Mesendoderm (in vitro differentiated cells): ENCODE measurements around the gene LPIN3.

Source experiments
- DNase-seq: peaks from one replicate; pipeline ENCODE4 v3.0.0; 2013
- H2AK5ac ChIP-seq: 2 replicates; pipeline ENCODE4 v1.6.1; 2013; ENCODE audit warnings: low read length, inconsistent platforms
- H2BK120ac ChIP-seq: 2 replicates; pipeline ENCODE4 v1.6.1; 2013; ENCODE audit warnings: low read depth, mild to moderate bottlenecking, low read length, moderate library complexity, mixed read lengths
- H2BK15ac ChIP-seq: replicated peaks from 2 replicates; pipeline ENCODE4 v1.6.1; 2013; ENCODE audit warnings: low read depth, mild to moderate bottlenecking, moderate library complexity
- H2BK5ac ChIP-seq: 2 replicates; pipeline ENCODE4 v1.6.1; 2013; ENCODE audit warnings: low read length, inconsistent platforms
- H3K18ac ChIP-seq: 2 replicates; pipeline ENCODE4 v1.6.1; 2013; ENCODE audit warnings: mild to moderate bottlenecking, low read length, mixed read lengths
- H3K23ac ChIP-seq: one replicate; pipeline ENCODE4 v1.6.1; 2013; ENCODE audit warnings: low read length
- H3K27ac ChIP-seq: 2 replicates; pipeline ENCODE4 v1.5.1; 2013; ENCODE audit warnings: low read depth, mild to moderate bottlenecking, inconsistent platforms, low read length, moderate library complexity
- H3K27me3 ChIP-seq: 2 replicates; pipeline ENCODE4 v1.6.1; 2013; ENCODE audit warnings: low read length, control low read depth, mild to moderate bottlenecking, inconsistent platforms; ENCODE audit not compliant: insufficient read depth, poor library complexity
- H3K36me3 ChIP-seq: 2 replicates; pipeline ENCODE4 v1.6.1; 2013; ENCODE audit warnings: low read length, inconsistent platforms; ENCODE audit not compliant: control insufficient read depth, insufficient read depth
- H3K4ac ChIP-seq: one replicate; pipeline ENCODE4 v1.6.1; 2013; ENCODE audit warnings: low read depth, mild to moderate bottlenecking, low read length, moderate library complexity
- H3K4me1 ChIP-seq: 2 replicates; pipeline ENCODE4 v1.6.1; 2013; ENCODE audit warnings: low read depth, low read length, inconsistent platforms; ENCODE audit not compliant: control insufficient read depth
- H3K4me2 ChIP-seq: 2 replicates; pipeline ENCODE4 v1.6.1; 2013; ENCODE audit warnings: low read length
- H3K4me3 ChIP-seq: 2 replicates; pipeline ENCODE4 v1.5.1; 2013; ENCODE audit warnings: mild to moderate bottlenecking, low read length
- H3K56ac ChIP-seq: one replicate; pipeline ENCODE4 v1.6.1; 2013; ENCODE audit warnings: low read length
- H3K79me1 ChIP-seq: 2 replicates; pipeline ENCODE4 v1.6.1; 2013; ENCODE audit warnings: low read length, inconsistent platforms
- H3K79me2 ChIP-seq: 2 replicates; pipeline ENCODE4 v1.6.1; 2013; ENCODE audit warnings: mild to moderate bottlenecking, low read length; ENCODE audit not compliant: control insufficient read depth, insufficient read depth
- H3K9ac ChIP-seq: 2 replicates; pipeline ENCODE4 v1.6.1; 2013; ENCODE audit warnings: low read length, inconsistent platforms
- H4K5ac ChIP-seq: one replicate; pipeline ENCODE4 v1.6.1; 2013; ENCODE audit warnings: low read length
- H4K8ac ChIP-seq: one replicate; pipeline ENCODE4 v1.6.1; 2013; ENCODE audit warnings: low read depth, mild to moderate bottlenecking, control low read depth, low read length, moderate library complexity
- WGBS: extraction: QIAGEN DNeasy Blood & Tissue Kit; methylation state at CpG from one replicate; pipeline ENCODE4 v1.1.7; 2013; ENCODE audit warnings: low lambda C conversion rate, missing lambda C conversion rate; ENCODE audit not compliant: insufficient coverage; ENCODE audit errors: extremely low coverage; 5-methylcytosine and 5-hydroxymethylcytosine counted together

LPIN3 gene

GRCh38 chr20:41406353-41406752 lies 65.7 kb downstream of the LPIN3 start:
- Histone ChIP-seq H3K56ac (no peak overlapping the region), H4K8ac (no peak overlapping the region), H3K23ac (no peak overlapping the region), H2AK5ac (no peak overlapping the region), H3K79me1 (no peaks in the 10 kb centered on the region), H3K4ac (no peak overlapping the region), H3K27me3 (no peaks in the 10 kb centered on the region), H3K27ac (no peak overlapping the region), H3K79me2 (no peaks in the 10 kb centered on the region), H3K4me1 (no peaks in the 10 kb centered on the region), H3K4me3 (no peak overlapping the region), H2BK5ac (no peak overlapping the region), H2BK15ac (no peak overlapping the region), H3K18ac (no peak overlapping the region), H2BK120ac (no peak overlapping the region), H3K9ac (no peak overlapping the region), H3K36me3 (peaks cover 21% of the 10 kb centered on the region), H4K5ac (no peak overlapping the region), H3K4me2 (no peak overlapping the region)
- WGBS = no CpG with 5 or more reads among the region's 10 CpGs
- DNase-seq = no peak

GRCh38 chr20:41406896-41407444 lies 66.3 kb downstream of the LPIN3 start:
- H3K27ac ChIP-seq = no peak overlapping the region

GRCh38 chr20:41407607-41408006 lies 67.0 kb downstream of the LPIN3 start:
- Histone ChIP-seq H3K9ac (no peak overlapping the region), H3K4me3 (no peak overlapping the region), H3K27ac (no peak overlapping the region), H2BK15ac (no peak overlapping the region), H3K79me2 (no peaks in the 10 kb centered on the region), H3K4me1 (no peaks in the 10 kb centered on the region), H3K79me1 (no peaks in the 10 kb centered on the region), H2AK5ac (no peak overlapping the region), H2BK120ac (no peak overlapping the region), H3K23ac (no peak overlapping the region), H3K4me2 (no peak overlapping the region), H4K5ac (no peak overlapping the region), H3K56ac (no peak overlapping the region), H3K36me3 (peaks cover 21% of the 10 kb centered on the region), H3K27me3 (no peaks in the 10 kb centered on the region), H2BK5ac (no peak overlapping the region), H4K8ac (no peak overlapping the region), H3K4ac (no peak overlapping the region), H3K18ac (no peak overlapping the region)
- DNase-seq = peak; percentile 18
- WGBS = no CpG with 5 or more reads among the region's 10 CpGs

More at GRCh38 chr20:41406896-41407444, 66.3 kb downstream of the LPIN3 start:
- H3K23ac ChIP-seq = no peak overlapping the region
- no peak overlapping the region for H3K4ac ChIP-seq
- no CpG with 5 or more reads among the region's 7 CpGs for WGBS
- no peaks in the 10 kb centered on the region for H3K79me1 ChIP-seq
- H3K4me3 ChIP-seq = no peak overlapping the region
- H3K79me2 ChIP-seq = no peaks in the 10 kb centered on the region
- DNase-seq = no peak
- H2BK15ac ChIP-seq = no peak overlapping the region
- no peak overlapping the region for H2BK5ac ChIP-seq
- H3K4me2 ChIP-seq = no peak overlapping the region
- H3K56ac ChIP-seq = no peak overlapping the region
- H4K5ac ChIP-seq = no peak overlapping the region
- no peaks in the 10 kb centered on the region for H3K4me1 ChIP-seq
- H3K36me3 ChIP-seq = peaks cover 21% of the 10 kb centered on the region
- no peak overlapping the region for H4K8ac ChIP-seq
- no peak overlapping the region for H2BK120ac ChIP-seq
- H3K27me3 ChIP-seq = no peaks in the 10 kb centered on the region
- no peak overlapping the region for H2AK5ac ChIP-seq
- H3K18ac ChIP-seq = no peak overlapping the region
- no peak overlapping the region for H3K9ac ChIP-seq

GRCh38 chr20:41408156-41408794 lies 67.7 kb downstream of the LPIN3 start:
- no peak overlapping the region for H3K9ac ChIP-seq
- no peaks in the 10 kb centered on the region for H3K27me3 ChIP-seq
- no peaks in the 10 kb centered on the region for H3K79me2 ChIP-seq
- no peak overlapping the region for H4K5ac ChIP-seq
- H3K36me3 ChIP-seq = peaks cover 23% of the 10 kb centered on the region
- H3K18ac ChIP-seq = no peak overlapping the region
- DNase-seq = no peak
- no peak overlapping the region for H3K27ac ChIP-seq
- no peak overlapping the region for H3K4me3 ChIP-seq
- no CpG with 5 or more reads among the region's 5 CpGs for WGBS
- H2BK15ac ChIP-seq = no peak overlapping the region
- H3K4me2 ChIP-seq = no peak overlapping the region
- H4K8ac ChIP-seq = no peak overlapping the region
- H2BK5ac ChIP-seq = no peak overlapping the region
- no peak overlapping the region for H3K23ac ChIP-seq
- no peak overlapping the region for H3K4ac ChIP-seq
- no peak overlapping the region for H2BK120ac ChIP-seq
- no peak overlapping the region for H2AK5ac ChIP-seq
- H3K56ac ChIP-seq = no peak overlapping the region
- H3K4me1 ChIP-seq = no peaks in the 10 kb centered on the region
- H3K79me1 ChIP-seq = no peaks in the 10 kb centered on the region

- Histone ChIP-seq H2AK5ac (no peak overlapping the region), H3K36me3 (peaks cover 21% of the 10 kb centered on the region), H3K27me3 (no peaks in the 10 kb centered on the region), H4K8ac (no peak overlapping the region), H3K4me2 (no peak overlapping the region), H3K4ac (no peak overlapping the region), H3K4me3 (no peak overlapping the region), H3K23ac (no peak overlapping the region), H2BK5ac (no peak overlapping the region), H3K18ac (no peak overlapping the region), H3K9ac (no peak overlapping the region), H3K27ac (no peak overlapping the region), H3K79me1 (no peaks in the 10 kb centered on the region), H3K4me1 (no peaks in the 10 kb centered on the region), H2BK15ac (no peak overlapping the region), H2BK120ac (no peak overlapping the region), H3K56ac (no peak overlapping the region), H3K79me2 (no peaks in the 10 kb centered on the region), H4K5ac (no peak overlapping the region)
- no peak for DNase-seq
- no CpG with 5 or more reads among the region's 9 CpGs for WGBS
Observed at GRCh38 chr20:41408986-41409385, 68.4 kb downstream of the LPIN3 start.
